HG02840 (cell line): ENCODE results near the gene MRPL2.
"Not testable (repeated sequence)": the region's sequence is repeated elsewhere in the genome, so short reads cannot be mapped to it uniquely, and the experiment has no call there.

ENCODE experiments used
- ATAC-seq: cut with Tn5 transposase; IDR thresholded peaks from one replicate; pipeline ENCODE4 v1.9.1; 2021; ENCODE audit warnings: mild to moderate bottlenecking, moderate library complexity, moderate number of reproducible peaks; ENCODE audit not compliant: unreplicated experiment, low FRiP score

Gene MRPL2

GRCh38 chr6:43053545-43054205 is 5.6 kb downstream of the MRPL2 start, which contains the start of gene CUL7:
Gene CUL7 (minus strand): TSS chr6:43053851. CDS start chr6:43052788, 1,063 bp downstream.
- peak; percentile 71 for ATAC-seq

DNA sequence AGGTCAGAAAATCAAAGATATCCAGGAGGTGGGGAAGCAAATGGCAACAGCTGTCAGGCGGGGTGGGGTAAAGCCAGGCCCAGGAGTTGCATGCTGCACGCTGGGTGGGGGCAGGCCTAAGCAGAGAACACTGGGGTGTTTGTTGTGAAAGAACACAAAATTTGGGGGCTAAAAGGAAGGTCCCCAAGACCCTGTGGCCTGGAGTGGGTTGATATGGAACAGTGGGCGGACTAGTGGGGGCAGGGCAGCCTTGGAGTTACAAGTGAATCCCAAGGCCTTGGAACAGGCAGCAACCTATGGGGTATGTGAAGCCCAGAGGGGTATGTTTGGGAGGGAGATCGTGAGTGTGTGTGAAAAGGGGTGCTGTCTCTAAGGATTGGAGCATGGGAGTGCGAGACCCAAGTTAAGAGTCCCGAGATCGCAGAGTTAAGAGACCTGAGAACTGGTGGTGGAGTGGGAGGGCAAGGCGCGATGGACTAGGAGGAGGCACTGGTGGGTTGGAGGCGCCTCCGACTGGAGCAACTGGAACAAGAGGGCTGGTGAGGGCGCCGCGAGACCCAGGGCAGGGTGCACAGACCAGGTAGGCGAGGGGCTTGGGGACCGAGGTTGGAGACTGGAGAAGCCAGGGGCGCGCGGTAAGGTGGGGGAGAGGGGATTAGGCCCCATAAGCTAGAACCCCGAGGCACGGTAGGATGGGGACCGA is 6.2 kb downstream of the MRPL2 start:
- ATAC-seq: peak; percentile 17

DNA sequence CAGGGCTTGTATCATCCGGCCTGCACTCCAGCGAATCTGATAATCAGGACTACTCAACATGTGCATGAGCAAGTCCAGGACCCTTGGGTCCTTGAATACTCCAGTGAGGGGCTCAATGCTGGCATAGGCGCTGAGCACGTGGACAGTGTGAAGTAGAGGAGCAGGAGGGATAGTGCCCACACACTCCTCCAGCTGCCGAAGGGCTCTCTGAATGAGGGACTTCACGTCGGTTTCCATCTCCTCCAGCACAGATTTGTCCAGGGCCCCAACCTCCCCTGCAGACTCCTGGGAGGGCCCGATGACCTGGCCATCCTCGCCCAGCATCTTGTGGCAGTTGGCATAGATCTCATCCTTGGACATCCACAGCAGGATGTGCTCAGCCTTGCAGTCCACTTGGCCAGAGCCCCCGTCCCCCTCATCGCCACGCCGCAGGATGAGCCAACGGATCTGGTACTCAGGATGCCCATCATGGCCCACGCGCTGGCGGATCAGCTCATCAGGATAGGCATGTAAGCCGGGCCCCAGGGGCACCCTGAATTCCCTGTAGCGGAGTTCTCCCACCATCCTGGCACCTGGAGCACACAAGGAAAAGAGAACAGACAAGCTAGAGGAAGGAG is 6.9 kb downstream of the MRPL2 start:
- no peak for ATAC-seq

DNA sequence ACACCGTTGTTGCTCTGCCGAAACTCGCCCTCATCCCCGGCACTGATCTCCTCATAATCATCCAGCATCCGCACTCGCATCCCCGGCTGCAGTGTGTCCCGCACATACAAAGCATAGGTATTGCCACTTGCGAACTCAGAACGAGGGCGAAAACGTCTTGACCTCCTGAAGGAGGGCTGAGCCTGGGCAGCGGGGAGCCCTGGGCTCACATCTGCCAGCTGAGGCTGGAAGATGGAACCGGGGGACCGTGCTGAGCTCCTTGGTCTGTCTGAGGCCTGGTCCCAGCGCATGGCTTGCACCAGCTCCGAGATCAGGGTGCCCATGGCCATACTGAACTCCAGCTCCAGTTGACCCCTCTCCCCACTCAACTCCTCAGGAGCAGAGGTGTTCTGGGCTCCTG is 8.3 kb downstream of the MRPL2 start:
- ATAC-seq: no peak

DNA sequence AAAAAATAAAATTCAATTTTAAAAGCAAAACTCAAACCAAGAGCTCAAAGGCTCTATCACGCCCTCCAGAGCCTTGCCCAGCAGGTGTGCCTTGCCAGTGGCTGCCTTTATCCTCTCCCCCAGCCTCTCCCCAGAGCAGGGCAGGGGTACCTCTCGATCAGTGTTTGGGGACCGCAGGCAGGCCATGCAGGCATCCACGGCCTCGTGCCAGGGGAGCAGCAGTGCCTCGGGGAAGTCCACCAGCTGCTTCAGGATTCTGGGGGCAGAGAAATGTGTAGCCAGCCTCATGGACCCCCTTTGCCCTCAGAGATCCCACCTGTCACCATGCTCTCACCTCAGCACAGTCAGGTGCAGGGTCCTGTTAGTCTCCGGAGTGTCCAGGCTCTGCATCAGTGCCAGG is 11.2 kb downstream of the MRPL2 start:
- ATAC-seq: no peak

- ATAC-seq: no peak
These were observed 13.8 kb downstream of the MRPL2 start for GRCh38 chr6:43045371-43045930.

DNA sequence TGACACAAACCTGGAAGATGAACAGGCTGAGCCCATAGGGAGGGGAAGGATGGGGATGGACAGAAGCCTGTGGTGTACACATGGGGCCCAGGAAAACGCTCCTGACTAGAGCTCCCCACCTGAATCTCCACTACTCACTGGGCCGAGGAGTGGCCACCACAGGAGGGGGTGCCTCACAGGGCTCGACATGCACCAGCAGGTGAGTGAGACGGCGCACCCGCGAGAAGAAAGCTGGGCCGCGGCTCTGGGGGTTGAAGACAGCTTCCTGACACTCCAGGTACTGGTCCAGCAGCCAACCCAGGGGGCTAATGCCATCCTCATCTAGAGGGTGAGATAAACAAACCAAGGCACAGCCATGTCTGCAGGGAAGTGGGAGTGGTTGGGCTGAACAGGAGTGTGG is 15.9 kb downstream of the MRPL2 start:
- no peak for ATAC-seq

- ATAC-seq: not testable (repeated sequence)
These were observed 17.8 kb downstream of the MRPL2 start for GRCh38 chr6:43041475-43041874.

DNA sequence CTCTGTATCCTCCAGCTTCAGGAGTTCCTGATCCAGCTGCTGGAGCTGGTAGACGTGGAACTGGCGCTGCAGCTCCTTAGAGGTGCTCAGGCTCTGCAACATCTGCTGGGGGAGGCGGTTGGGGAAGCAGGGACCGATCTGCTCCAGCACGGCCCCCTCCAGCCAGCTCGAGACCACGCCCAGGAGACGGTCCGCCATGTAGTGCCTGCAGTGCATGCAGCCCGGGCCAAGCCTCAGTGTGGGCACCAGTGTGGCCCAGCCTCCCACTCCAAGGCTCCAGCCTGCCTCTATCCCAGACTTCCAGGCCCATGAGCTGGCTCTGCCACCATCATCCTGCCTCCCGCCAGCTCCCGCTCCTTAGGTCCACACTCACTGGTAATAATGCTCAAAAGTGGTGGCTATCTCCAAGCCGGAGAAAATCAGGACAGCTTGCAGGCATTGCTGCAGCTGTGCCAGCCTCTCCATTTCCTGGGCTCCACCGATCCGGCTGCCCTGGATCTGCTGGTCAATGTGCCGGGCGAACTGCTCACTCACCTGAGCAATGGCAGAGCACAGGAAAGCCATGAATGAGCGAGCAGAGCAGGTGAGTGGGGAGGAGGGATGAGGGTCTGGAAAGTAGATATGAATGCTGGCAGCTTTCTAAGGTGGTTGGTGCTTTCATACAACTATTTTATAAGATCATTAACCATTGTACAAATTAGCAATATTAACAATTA is 18.5 kb downstream of the MRPL2 start:
- ATAC-seq: no peak

DNA sequence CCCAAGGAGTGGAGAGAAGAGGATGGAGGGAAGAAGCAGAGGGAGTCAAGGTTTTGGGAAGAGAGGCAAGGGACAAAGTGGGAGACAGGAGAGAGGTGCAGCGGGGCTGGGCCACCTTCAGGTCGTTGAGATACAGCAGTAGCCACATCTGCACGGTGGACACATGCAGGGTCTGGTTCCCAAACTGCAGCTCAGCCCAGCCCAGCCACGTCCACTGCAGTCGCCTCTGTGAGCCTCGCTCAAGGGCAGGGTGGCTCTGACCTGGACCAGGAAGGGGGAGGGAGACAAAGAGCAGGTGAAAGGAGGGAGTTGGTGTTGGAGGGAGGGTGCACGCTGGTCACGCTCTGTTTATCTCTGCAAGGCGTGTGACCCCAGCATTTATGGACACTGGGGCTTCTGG is 20.5 kb downstream of the MRPL2 start:
- ATAC-seq: no peak

DNA sequence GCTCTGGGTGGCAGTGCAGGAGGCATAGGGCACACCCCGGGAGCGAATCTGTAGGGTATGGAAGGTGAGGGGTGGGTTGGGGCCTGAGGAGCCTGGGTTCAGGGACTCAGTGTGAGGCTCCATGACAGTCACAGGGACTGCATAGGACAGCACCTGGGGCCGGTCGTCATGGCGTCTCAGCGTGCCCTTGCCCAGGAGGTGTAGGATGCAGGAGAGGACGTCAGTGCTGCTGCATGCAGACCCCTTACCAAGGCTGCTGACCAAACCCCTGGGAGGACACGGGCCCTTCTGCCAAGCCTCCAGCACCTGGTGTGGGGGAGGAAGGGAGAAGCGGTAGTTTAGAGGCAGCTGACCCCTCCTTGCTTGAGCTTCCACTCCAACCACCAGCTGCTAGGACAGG is 21.5 kb downstream of the MRPL2 start:
- no peak for ATAC-seq

DNA sequence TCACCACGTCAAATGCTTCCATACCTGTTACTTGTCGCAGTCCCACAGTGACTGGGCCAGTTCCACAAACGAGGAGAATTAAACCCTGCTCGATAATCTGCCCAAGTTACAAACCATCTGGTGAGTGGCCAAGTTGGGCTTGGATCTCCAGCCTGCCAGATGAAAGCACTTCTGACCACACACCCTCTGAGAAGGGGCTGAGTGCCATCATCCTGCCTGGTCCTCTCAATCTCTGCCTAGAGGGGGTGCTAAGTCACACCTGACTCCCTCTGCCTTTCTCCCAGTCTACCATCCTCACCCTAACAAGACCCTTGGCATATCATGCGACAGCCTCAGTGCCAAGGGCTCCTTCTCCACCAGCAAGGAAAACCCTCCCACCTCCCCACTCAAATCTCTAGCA is 22.0 kb downstream of the MRPL2 start:
- ATAC-seq: no peak

DNA sequence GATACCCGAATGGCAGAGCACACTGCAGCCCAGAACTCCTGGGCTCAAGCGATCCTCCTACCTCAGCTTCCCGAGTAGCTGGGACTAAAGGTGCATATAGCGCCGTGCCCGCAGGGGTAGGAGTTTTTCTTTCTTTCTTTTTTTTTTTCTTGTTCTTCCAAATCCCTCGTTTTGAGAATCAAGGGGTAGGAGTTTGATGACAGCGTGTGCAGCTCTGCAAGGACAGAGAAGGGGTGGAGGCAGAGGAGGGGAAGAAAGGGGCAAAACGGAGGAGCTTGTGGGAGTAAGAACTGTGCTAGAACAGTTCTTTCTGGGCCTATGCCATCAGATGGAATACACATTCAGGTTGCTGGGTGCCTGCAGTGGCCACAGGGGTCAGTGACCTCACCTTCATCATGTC is 22.5 kb downstream of the MRPL2 start:
- no peak for ATAC-seq

DNA sequence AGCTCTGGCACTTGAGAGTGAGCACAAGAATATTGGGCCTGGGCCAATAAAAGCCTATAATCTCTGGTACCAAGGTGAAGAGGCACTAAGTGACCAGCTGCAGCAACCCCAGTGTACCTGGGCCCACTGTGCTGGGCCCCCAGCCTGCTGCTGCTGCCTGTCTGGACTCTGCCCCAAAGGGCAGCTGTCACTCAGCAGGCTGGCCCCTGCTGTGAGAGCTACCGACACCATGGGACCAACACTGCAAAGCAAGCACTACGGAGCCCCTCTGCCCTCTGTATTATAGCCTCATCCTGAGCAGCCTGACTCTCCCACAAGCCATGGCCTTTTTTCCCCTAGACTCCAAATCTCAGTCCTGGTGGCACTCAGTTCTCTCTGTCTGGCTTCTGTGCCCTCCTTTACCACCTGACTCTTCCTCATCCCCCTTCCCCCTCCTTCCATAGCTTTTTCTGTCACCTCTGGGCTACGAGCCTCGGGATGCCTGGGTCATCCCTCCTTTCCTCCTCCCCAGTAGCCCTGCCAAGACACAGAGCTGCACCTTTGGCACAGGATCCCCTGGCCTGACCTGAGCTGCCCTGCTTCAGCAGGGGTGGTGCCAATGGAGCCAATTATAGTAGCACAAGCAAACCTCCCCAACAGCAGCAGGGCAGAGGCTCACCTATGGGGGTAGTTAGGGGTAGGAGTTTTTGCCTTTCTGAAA is 23.6 kb downstream of the MRPL2 start:
- no peak for ATAC-seq

DNA sequence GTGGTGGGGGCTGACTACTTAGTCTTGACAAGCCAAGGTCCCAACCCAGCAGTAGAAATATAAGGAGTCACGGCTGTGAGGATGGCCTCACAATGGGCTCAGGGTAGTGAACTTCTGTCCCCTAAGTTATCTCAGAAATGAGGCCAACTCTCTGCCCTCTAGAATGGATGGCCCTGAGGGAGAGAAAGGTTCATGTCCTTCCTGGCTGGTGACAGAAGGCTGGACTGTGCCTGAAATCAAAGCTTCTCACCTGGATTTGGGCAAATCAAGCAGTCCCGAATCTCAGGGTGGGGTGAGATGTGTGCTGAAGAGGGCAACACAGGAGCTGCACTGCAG is 25.1 kb downstream of the MRPL2 start:
- ATAC-seq: no peak

DNA sequence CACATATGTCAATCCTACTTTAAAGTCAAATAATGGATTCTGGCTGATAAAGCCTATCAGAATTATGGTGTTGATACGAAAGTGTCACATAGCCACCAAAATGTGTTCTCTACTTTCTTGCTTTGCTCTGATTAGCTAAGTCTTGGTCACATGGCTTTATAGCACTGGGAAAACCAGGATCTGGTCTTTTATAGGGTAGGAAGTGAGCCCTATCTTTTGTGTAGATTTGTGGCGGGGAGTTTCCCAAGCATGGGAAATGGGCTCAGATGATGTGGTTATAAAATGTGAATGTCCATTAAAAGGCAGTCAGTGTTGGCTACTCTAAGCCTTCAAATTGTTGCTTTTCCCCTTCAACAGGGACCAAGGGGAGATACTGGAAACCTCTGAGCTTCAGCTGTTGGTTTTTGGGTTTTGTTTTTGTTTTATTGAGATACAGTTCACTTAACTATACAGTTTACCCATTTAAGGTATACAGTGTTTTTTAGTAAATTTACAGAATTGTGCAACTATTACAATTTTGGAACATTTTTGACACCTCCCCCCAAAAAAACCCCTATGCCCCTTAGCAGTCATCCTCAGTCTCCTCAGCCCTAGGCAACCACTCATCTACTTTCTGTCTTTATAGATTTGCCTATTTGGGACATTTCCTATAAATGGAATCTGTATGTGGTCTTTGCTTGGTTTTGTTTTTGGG is 25.6 kb downstream of the MRPL2 start:
- ATAC-seq: no peak

DNA sequence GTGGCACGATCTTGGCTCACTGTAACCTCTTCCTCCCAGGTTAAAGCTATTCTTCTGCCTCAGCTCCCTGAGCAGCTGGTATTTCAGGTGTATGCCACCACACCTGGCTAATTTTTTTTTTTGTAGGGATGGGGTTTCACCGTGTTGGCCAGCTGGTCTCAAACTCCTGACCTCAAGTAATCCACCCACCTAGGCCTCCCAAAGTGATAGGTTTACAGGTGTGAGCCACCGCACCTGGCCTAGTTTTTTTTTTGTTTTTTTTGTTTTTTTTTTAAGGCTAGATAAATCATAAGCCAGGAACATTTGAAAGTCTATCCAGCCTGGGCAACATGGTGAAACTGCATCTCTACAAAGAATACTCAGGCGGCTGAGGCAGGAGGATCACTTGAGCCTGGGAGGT is 26.9 kb downstream of the MRPL2 start:
- ATAC-seq: no peak

DNA sequence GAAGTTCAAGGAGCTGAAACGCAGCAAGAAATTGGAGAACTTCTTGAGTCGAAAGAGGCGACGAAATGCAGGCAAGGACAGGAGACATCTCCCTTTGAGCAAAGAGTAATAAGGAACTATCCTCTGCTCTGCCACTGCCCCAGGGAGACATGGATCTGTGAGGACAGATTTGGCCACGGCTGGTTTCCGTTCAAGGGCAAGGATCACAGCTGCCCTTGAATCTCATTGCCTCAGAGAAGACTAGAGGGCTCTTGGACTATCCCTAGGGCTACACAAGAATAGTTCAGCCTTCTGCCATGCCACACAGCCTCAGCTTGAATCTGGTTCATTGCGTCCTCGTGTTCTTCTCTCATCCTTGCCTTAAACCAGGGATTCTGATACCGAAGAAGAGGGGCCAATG is 30.1 kb downstream of the MRPL2 start:
- no peak for ATAC-seq

- no peak for ATAC-seq
These were observed 32.9 kb downstream of the MRPL2 start for GRCh38 chr6:43026365-43026764.

GRCh38 chr6:43024436-43024835 is 34.8 kb downstream of the MRPL2 start:
- no peak for ATAC-seq
